GM19467 (cell line): ENCODE measurements around the gene ZSWIM4.

Source experiments
- ATAC-seq: cut with Tn5 transposase; IDR thresholded peaks from one replicate; pipeline ENCODE4 v1.9.1; 2021; ENCODE audit warnings: mild to moderate bottlenecking, moderate library complexity; ENCODE audit not compliant: unreplicated experiment

The ZSWIM4 gene

GRCh38 chr19:13866463-13867046, 71.3 kb downstream of the ZSWIM4 start:
- ATAC-seq, result no peak

GRCh38 chr19:13868663-13869062, 73.4 kb downstream of the ZSWIM4 start:
- no peak for ATAC-seq

GRCh38 chr19:13869281-13869680, 74.0 kb downstream of the ZSWIM4 start:
- ATAC-seq, result no peak

GRCh38 chr19:13870873-13871272, 75.6 kb downstream of the ZSWIM4 start:
- ATAC-seq, result no peak

- no peak for ATAC-seq
Measured at GRCh38 chr19:13872339-13872694, 77.1 kb downstream of the ZSWIM4 start.

- ATAC-seq, result no peak
Measured at GRCh38 chr19:13872695-13873389, 77.6 kb downstream of the ZSWIM4 start.

GRCh38 chr19:13873834-13874515, 78.7 kb downstream of the ZSWIM4 start:
- ATAC-seq, result no peak

- no peak for ATAC-seq
Measured at GRCh38 chr19:13875824-13876223, 80.6 kb downstream of the ZSWIM4 start.

GRCh38 chr19:13876834-13877233, 81.6 kb downstream of the ZSWIM4 start, which contains the start of gene NANOS3:
NANOS3 (plus strand) TSS chr19:13877134; CDS start chr19:13877249, 115 bp downstream.
- ATAC-seq, result no peak

- ATAC-seq, result no peak
Measured at GRCh38 chr19:13877303-13877702, 82.1 kb downstream of the ZSWIM4 start.

GRCh38 chr19:13880059-13881043, 85.1 kb downstream of the ZSWIM4 start:
- ATAC-seq, result peak; percentile 83

GRCh38 chr19:13881251-13881691, 86.0 kb downstream of the ZSWIM4 start:
- no peak for ATAC-seq
